NB4 (cell line): ENCODE results near the gene HDGFL2.

Source experiments
- CTCF ChIP-seq: IDR thresholded peaks from one replicate; pipeline ENCODE4 v1.5.1; 2012; ENCODE audit warnings: low read depth, low read length
- MYC ChIP-seq: IDR thresholded peaks from 2 replicates; pipeline ENCODE4 v1.6.1; 2011; ENCODE audit warnings: low read depth, low read length

DNA sequence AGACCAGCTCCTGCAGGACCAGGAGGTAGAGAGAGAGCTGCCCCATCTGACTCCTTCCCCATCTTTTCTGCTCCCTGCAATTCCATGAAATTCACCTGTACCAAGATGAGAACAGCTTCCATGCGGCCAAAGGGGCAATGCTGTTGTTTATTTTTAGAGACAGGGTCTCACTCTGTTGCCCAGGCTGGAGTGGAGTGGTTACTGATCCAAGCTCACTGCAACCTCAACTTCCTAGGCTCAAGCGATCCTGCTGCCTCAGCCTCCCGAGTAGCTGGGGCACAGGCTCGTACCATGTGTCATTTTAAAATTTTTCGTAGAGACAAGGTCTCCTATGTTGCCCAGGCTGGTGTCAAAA lies 49.8 kb downstream of the HDGFL2 start:
- TF ChIP-seq CTCF (no peak), MYC (no peak)
